HCT116 (cell line): ENCODE data around the gene EXOC4. TPM values are rescaled to one million over a fixed set of nuclear protein-coding genes. Genes with fewer than 3 reads are reported as not detected.

Experiments
- ATAC-seq: fragments of 200-7000 bp; cut with Tn5 transposase; 2 replicates; pipeline ENCODE4 v1.9.1; 2020; ENCODE audit warnings: mild to moderate bottlenecking, moderate library complexity
- BruUV-seq: library from RNA; stranded (reverse); fragments of 400-500 nt; replicated peaks from 2 replicates; lab custom pipeline; 2021; lab: Mats Ljungman, UMichigan
- CTCF ChIA-PET: fragments of 300-600 bp; sonication (Branson Sonifier 250); formaldehyde crosslinking; loops from one replicate; lab custom pipeline; 2021; ENCODE audit warnings: antibody characterized with exemption; lab: Charles Lee
- POLR2A ChIA-PET: fragments of 300-600, 350-600 bp; sonication (Branson Sonifier 250); formaldehyde crosslinking; loops from one replicate; lab custom pipeline; 2021; ENCODE audit warnings: antibody characterized with exemption; lab: Charles Lee
- RAD21 ChIA-PET, 2 experiments: fragments of 300-600 bp; sonication (Branson Sonifier 250); formaldehyde crosslinking; loops; one replicate each; lab custom pipeline; 2023; ENCODE audit warnings: low total read pairs in 2 of 2; ENCODE audit not compliant: uncharacterized antibody in 2 of 2, unreplicated experiment in 2 of 2, low non-redundant PET in 1 of 2; lab: Charles Lee
- DNase-seq: peaks from one replicate; pipeline ENCODE4 v3.0.0-alpha.2; 2010; ENCODE audit warnings: low read depth, low spot score
- H2AFZ ChIP-seq: fragments of 200-600 bp; shearing (Covaris generic), sonication (generic); 2 replicates; pipeline ENCODE4 v1.6.1; 2017; ENCODE audit warnings: low read depth, mixed run types, mixed read lengths, antibody characterized with exemption, low read length; ENCODE audit not compliant: poor library complexity, severe bottlenecking
- H3K27ac ChIP-seq: 2 replicates; pipeline ENCODE4 v1.5.1; 2012; ENCODE audit warnings: low read depth, low read length
- H3K27me3 ChIP-seq: fragments of 200-600 bp; sonication (generic); 2 replicates; pipeline ENCODE4 v1.6.1; 2016; ENCODE audit warnings: mixed run types, low read length, mixed read lengths; ENCODE audit not compliant: insufficient read depth
- H3K36me3 ChIP-seq, 2 experiments: fragments of 200-500 bp in 1 of 2; fragments of 200-600 bp in 1 of 2; sonication (Bioruptor generic) in 1 of 2; sonication (generic) in 1 of 2; 2 replicates each; pipeline versions ENCODE4 v1.5.1 to v1.6.1; 2014 to 2016; ENCODE audit warnings: low read length in 2 of 2, inconsistent platforms in 1 of 2, mixed read lengths in 1 of 2, mixed run types in 1 of 2; ENCODE audit not compliant: insufficient read depth in 2 of 2, control insufficient read depth in 1 of 2
- H3K4me1 ChIP-seq, 2 experiments: fragments of 200-600 bp in 1 of 2; sonication (generic) in 1 of 2; 2 replicates each; pipeline versions ENCODE4 v1.5.1 to v1.6.1; 2012 to 2017; ENCODE audit warnings: low read length in 2 of 2, inconsistent platforms in 1 of 2, mild to moderate bottlenecking in 1 of 2, mixed read lengths in 1 of 2, mixed run types in 1 of 2, moderate library complexity in 1 of 2; ENCODE audit not compliant: insufficient read depth in 2 of 2, control insufficient read depth in 1 of 2
- H3K4me2 ChIP-seq: fragments of 200-600 bp; sonication (generic); 2 replicates; pipeline ENCODE4 v1.6.1; 2017; ENCODE audit warnings: mixed run types, low read length, mixed read lengths
- H3K4me3 ChIP-seq, 2 experiments: fragments of 200-600 bp in 1 of 2; sonication (generic) in 1 of 2; replicated peaks in 1 of 2; 2 replicates each; pipeline ENCODE4 v1.5.1; 2011 to 2016; ENCODE audit warnings: low read length in 2 of 2, control low read depth in 1 of 2, low read depth in 1 of 2, mild to moderate bottlenecking in 1 of 2, mixed read lengths in 1 of 2, mixed run types in 1 of 2
- H3K79me2 ChIP-seq: fragments of 200-600 bp; sonication (generic); 2 replicates; pipeline ENCODE4 v1.6.1; 2017; ENCODE audit warnings: mild to moderate bottlenecking, mixed run types, low read length, moderate library complexity, mixed read lengths; ENCODE audit not compliant: insufficient read depth
- H3K9ac ChIP-seq: fragments of 200-600 bp; sonication (generic); 2 replicates; pipeline ENCODE4 v1.6.1; 2016; ENCODE audit warnings: low read length, mixed read lengths
- H3K9me2 ChIP-seq: fragments of 200-600 bp; sonication (generic), shearing (Covaris generic); 2 replicates; pipeline ENCODE4 v1.6.1; 2017; ENCODE audit warnings: mixed run types, mild to moderate bottlenecking, moderate library complexity; ENCODE audit not compliant: insufficient read depth
- H3K9me3 ChIP-seq, 2 experiments: fragments of 200-500 bp in 1 of 2; fragments of 200-600 bp in 1 of 2; sonication (Bioruptor generic) in 1 of 2; sonication (generic) in 1 of 2; 2 replicates each; pipeline ENCODE4 v1.6.1; 2014 to 2017; ENCODE audit warnings: low read length in 2 of 2, mixed read lengths in 2 of 2, inconsistent platforms in 1 of 2, low read depth in 1 of 2, mild to moderate bottlenecking in 1 of 2, mixed run types in 1 of 2, moderate library complexity in 1 of 2; ENCODE audit not compliant: control insufficient read depth in 1 of 2, insufficient read depth in 1 of 2
- H4K20me1 ChIP-seq: fragments of 200-600 bp; sonication (generic), shearing (Covaris generic); 2 replicates; pipeline ENCODE4 v1.6.1; 2017; ENCODE audit warnings: mixed run types, mild to moderate bottlenecking, moderate library complexity; ENCODE audit not compliant: insufficient read depth
- CBX3 ChIP-seq: IDR thresholded peaks from 2 replicates; pipeline ENCODE4 v1.6.1; 2012; ENCODE audit warnings: low read depth
- CEBPB ChIP-seq: IDR thresholded peaks from 2 replicates; pipeline ENCODE4 v1.6.1; 2012; ENCODE audit warnings: low read depth
- EGR1 ChIP-seq: IDR thresholded peaks from 2 replicates; pipeline ENCODE4 v1.6.1; 2012; ENCODE audit warnings: low read depth
- ELF1 ChIP-seq: IDR thresholded peaks from 2 replicates; pipeline ENCODE4 v1.6.1; 2012; ENCODE audit warnings: low read depth, borderline replicate concordance
- EZH2 ChIP-seq: fragments of 200-600 bp; sonication (generic); IDR thresholded peaks from 2 replicates; pipeline ENCODE4 v1.6.1; 2017; ENCODE audit warnings: antibody characterized with exemption, mixed run types
- EZH2phosphoT487 ChIP-seq: fragments of 200-600 bp; IDR thresholded peaks from 2 replicates; pipeline ENCODE4 v1.6.1; 2018; ENCODE audit warnings: antibody characterized with exemption, borderline replicate concordance
- JUND ChIP-seq: IDR thresholded peaks from 2 replicates; pipeline ENCODE4 v1.6.1; 2012
- POLR2A ChIP-seq: IDR thresholded peaks from 2 replicates; pipeline ENCODE4 v1.7.0; 2011; ENCODE audit warnings: borderline replicate concordance; ENCODE audit not compliant: insufficient read depth, insufficient read length; ENCODE audit errors: extremely low read depth
- POLR2AphosphoS5 ChIP-seq: IDR thresholded peaks from 2 replicates; pipeline ENCODE4 v1.6.1; 2011; ENCODE audit warnings: mild to moderate bottlenecking, low read depth, low read length, moderate library complexity
- SIN3A ChIP-seq: IDR thresholded peaks from 2 replicates; pipeline ENCODE4 v1.6.1; 2012; ENCODE audit warnings: low read depth
- SP1 ChIP-seq: IDR thresholded peaks from 2 replicates; pipeline ENCODE4 v1.6.1; 2012; ENCODE audit warnings: low read depth
- SRF ChIP-seq: IDR thresholded peaks from 2 replicates; pipeline ENCODE4 v1.6.1; 2012; ENCODE audit warnings: low read depth
- TCF7L2 ChIP-seq: IDR thresholded peaks from 2 replicates; pipeline ENCODE4 v1.7.0; 2011; ENCODE audit warnings: borderline replicate concordance, inconsistent platforms; ENCODE audit not compliant: insufficient read depth, insufficient read length; ENCODE audit errors: extremely low read depth
- YY1 ChIP-seq: IDR thresholded peaks from 2 replicates; pipeline ENCODE4 v1.6.1; 2011; ENCODE audit warnings: low read length, low read depth, moderate library complexity, mild to moderate bottlenecking; ENCODE audit not compliant: insufficient replicate concordance; ENCODE audit errors: extremely low read depth
- ZFX ChIP-seq: fragments of 450-650 bp; IDR thresholded peaks from 2 replicates; pipeline ENCODE4 v1.6.1; 2017
- intact Hi-C: fragments of 100-400 bp; cut with micrococcal nuclease; formaldehyde crosslinking; loops from 2 replicates; pipeline ENCODE4 v1.10.0; 2022
- total RNA-seq: library from RNA; stranded (reverse); gene quantifications from one replicate; pipeline ENCODE4 v1.2.1, GENCODE V29; 2021; ENCODE audit not compliant: unreplicated experiment
- TF ChIP-seq, protein P1 (sequence below): IDR thresholded peaks from 2 replicates; pipeline ENCODE4 v1.6.1; 2012; ENCODE audit warnings: low read depth
- TF ChIP-seq, protein P2 (sequence below): IDR thresholded peaks from 2 replicates; pipeline ENCODE4 v1.6.1; 2012

The EXOC4 gene
- total RNA-seq, 1 experiment from 2014 or later: 40.3 TPM

DNA sequence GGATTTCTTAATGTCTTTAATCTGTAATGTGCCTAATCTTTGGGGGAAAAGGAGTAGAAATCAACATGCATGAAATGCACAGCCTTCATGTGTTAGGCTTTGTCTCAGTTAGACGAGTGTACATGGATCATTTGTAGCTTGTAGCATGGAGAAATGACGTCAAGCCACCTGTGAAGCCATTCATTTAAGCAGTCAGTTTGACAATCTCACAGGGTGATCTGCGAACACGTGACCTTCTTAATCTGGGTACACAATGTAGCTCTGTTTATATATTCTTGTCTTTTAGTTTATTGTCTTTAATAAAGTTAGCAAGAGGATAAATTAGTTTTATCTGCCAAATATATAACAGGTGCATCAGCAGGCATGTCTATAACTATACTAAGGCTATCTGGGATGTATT is 522.3 kb downstream of the EXOC4 start:
- no peaks in the 10 kb centered on the region for H3K79me2 ChIP-seq
- no peak overlapping the region for H3K9ac ChIP-seq
- intact Hi-C loops: no loop called here
- no peaks in the 10 kb centered on the region for H3K9me2 ChIP-seq
- no peak overlapping the region for H3K4me2 ChIP-seq
- H4K20me1 ChIP-seq: no peaks in the 10 kb centered on the region
- DNase-seq (no peak), ATAC-seq (no peak)
- ChIA-PET POLR2A (no interaction called here), CTCF (no interaction called here), RAD21 (no interaction called here)
- no peak overlapping the region for H3K27ac ChIP-seq
- H2AFZ ChIP-seq: no peak overlapping the region
- H3K4me1 ChIP-seq: 0 out of 4 replicates have a peak, but pooled peaks cover 0 to 6% of the 10 kb centered on the region in 2 experiments
- H3K36me3 ChIP-seq: no peaks in the 10 kb centered on the region
- no peaks in the 10 kb centered on the region for H3K9me3 ChIP-seq
- no peak for TF ChIP-seq ELF1
- no peak for TF ChIP-seq POLR2AphosphoS5
- TF ChIP-seq YY1: no peak
- no peaks in the 10 kb centered on the region for H3K27me3 ChIP-seq
- BruUV-seq: no TSS peak
- H3K4me3 ChIP-seq: no peak overlapping the region

- ATAC-seq: no peak
- ChIA-PET RAD21 (no interaction called here), CTCF (no interaction called here), POLR2A (no interaction called here)
- DNase-seq: no peak
- Histone ChIP-seq H3K79me2 (no peaks in the 10 kb centered on the region), H3K27ac (no peak overlapping the region), H3K4me2 (no peak overlapping the region), H4K20me1 (no peaks in the 10 kb centered on the region), H3K36me3 (no peaks in the 10 kb centered on the region), H3K9me2 (no peaks in the 10 kb centered on the region), H2AFZ (no peak overlapping the region), H3K4me3 (no peak overlapping the region), H3K4me1 (no peaks in the 10 kb centered on the region), H3K27me3 (no peaks in the 10 kb centered on the region), H3K9me3 (no peaks in the 10 kb centered on the region), H3K9ac (no peak overlapping the region)
- intact Hi-C loops: no loop called here
- TF ChIP-seq CBX3 (no peak), EGR1 (no peak), POLR2AphosphoS5 (no peak), CEBPB (no peak), JUND (no peak), TCF7L2 (no peak), SRF (no peak), ELF1 (no peak), SIN3A (no peak), SP1 (no peak), YY1 (no peak), EZH2phosphoT487 (no peak), POLR2A (no peak), ZFX (no peak), EZH2 (no peak)
- TF ChIP-seq, protein P1, sequence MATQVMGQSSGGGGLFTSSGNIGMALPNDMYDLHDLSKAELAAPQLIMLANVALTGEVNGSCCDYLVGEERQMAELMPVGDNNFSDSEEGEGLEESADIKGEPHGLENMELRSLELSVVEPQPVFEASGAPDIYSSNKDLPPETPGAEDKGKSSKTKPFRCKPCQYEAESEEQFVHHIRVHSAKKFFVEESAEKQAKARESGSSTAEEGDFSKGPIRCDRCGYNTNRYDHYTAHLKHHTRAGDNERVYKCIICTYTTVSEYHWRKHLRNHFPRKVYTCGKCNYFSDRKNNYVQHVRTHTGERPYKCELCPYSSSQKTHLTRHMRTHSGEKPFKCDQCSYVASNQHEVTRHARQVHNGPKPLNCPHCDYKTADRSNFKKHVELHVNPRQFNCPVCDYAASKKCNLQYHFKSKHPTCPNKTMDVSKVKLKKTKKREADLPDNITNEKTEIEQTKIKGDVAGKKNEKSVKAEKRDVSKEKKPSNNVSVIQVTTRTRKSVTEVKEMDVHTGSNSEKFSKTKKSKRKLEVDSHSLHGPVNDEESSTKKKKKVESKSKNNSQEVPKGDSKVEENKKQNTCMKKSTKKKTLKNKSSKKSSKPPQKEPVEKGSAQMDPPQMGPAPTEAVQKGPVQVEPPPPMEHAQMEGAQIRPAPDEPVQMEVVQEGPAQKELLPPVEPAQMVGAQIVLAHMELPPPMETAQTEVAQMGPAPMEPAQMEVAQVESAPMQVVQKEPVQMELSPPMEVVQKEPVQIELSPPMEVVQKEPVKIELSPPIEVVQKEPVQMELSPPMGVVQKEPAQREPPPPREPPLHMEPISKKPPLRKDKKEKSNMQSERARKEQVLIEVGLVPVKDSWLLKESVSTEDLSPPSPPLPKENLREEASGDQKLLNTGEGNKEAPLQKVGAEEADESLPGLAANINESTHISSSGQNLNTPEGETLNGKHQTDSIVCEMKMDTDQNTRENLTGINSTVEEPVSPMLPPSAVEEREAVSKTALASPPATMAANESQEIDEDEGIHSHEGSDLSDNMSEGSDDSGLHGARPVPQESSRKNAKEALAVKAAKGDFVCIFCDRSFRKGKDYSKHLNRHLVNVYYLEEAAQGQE: no peak
- TF ChIP-seq, protein P2, sequence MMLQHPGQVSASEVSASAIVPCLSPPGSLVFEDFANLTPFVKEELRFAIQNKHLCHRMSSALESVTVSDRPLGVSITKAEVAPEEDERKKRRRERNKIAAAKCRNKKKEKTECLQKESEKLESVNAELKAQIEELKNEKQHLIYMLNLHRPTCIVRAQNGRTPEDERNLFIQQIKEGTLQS: no peak
- no TSS peak for BruUV-seq
Measured at GRCh38 chr7:133776266-133776665, 523.4 kb downstream of the EXOC4 start.
